ENCODE measurements around the gene HBA2.
"Not testable (repeated sequence)": the region's sequence is repeated elsewhere in the genome, so short reads cannot be mapped to it uniquely, and the experiment has no call there.

Gene HBA2

GRCh38 chr16:167122-167690 lies 5.5 kb upstream of the HBA2 start:
- Histone ChIP-seq H3K9me3 (ENCODE audit: insufficient read depth, low read depth, low read length) (no peaks in the 10 kb centered on the region), H2AFZ (ENCODE audit: low read length) (no peak overlapping the region), H3K27me3 (ENCODE audit: insufficient read depth, low read length, poor library complexity, severe bottlenecking) (no peaks in the 10 kb centered on the region), H3K9ac (ENCODE audit: low read depth, low read length, poor library complexity, severe bottlenecking) (no peak overlapping the region), H3K9me2 (replicated peaks; ENCODE audit: low read depth, low read length) (no peaks in the 10 kb centered on the region), H3K4me2 (ENCODE audit: low read depth, low read length, poor library complexity, severe bottlenecking) (no peak overlapping the region), H3K4me3 (ENCODE audit: low read length, poor library complexity, severe bottlenecking) (no peak overlapping the region), H3F3A (ENCODE audit: low read depth) (no peaks in the 10 kb centered on the region), H4K20me1 (ENCODE audit: insufficient read depth, low read length, poor library complexity, severe bottlenecking) (no peaks in the 10 kb centered on the region), H3K79me2 (ENCODE audit: insufficient read depth, low read length) (no peaks in the 10 kb centered on the region), H3K36me3 (ENCODE audit: insufficient read depth, low read length) (no peaks in the 10 kb centered on the region), H3K4me1 (ENCODE audit: insufficient read depth, low read length, poor library complexity, severe bottlenecking) (peaks cover 4% of the 10 kb centered on the region)
- TF ChIP-seq EZH2phosphoT487 (IDR thresholded peaks at IDR 0.05; ENCODE audit: borderline replicate concordance), result no peak
- TF ChIP-seq, protein P1, sequence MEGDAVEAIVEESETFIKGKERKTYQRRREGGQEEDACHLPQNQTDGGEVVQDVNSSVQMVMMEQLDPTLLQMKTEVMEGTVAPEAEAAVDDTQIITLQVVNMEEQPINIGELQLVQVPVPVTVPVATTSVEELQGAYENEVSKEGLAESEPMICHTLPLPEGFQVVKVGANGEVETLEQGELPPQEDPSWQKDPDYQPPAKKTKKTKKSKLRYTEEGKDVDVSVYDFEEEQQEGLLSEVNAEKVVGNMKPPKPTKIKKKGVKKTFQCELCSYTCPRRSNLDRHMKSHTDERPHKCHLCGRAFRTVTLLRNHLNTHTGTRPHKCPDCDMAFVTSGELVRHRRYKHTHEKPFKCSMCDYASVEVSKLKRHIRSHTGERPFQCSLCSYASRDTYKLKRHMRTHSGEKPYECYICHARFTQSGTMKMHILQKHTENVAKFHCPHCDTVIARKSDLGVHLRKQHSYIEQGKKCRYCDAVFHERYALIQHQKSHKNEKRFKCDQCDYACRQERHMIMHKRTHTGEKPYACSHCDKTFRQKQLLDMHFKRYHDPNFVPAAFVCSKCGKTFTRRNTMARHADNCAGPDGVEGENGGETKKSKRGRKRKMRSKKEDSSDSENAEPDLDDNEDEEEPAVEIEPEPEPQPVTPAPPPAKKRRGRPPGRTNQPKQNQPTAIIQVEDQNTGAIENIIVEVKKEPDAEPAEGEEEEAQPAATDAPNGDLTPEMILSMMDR (conservative IDR thresholded peaks at IDR 0.05; ENCODE audit: low read length), result no peak

GRCh38 chr16:168424-168823 lies 4.3 kb upstream of the HBA2 start:
- no peak overlapping the region for H3K4me3 ChIP-seq (ENCODE audit: low read length, poor library complexity, severe bottlenecking)
- TF ChIP-seq, protein P1 (conservative IDR thresholded peaks at IDR 0.05; ENCODE audit: low read length), result no peak
- no peak for TF ChIP-seq EZH2phosphoT487 (IDR thresholded peaks at IDR 0.05; ENCODE audit: borderline replicate concordance)
- no peak overlapping the region for H3K4me2 ChIP-seq (ENCODE audit: low read depth, low read length, poor library complexity, severe bottlenecking)
- no peaks in the 10 kb centered on the region for H3F3A ChIP-seq (ENCODE audit: low read depth)
- no peak overlapping the region for H2AFZ ChIP-seq (ENCODE audit: low read length)
- H4K20me1 ChIP-seq (ENCODE audit: insufficient read depth, low read length, poor library complexity, severe bottlenecking), result no peaks in the 10 kb centered on the region
- no peaks in the 10 kb centered on the region for H3K27me3 ChIP-seq (ENCODE audit: insufficient read depth, low read length, poor library complexity, severe bottlenecking)
- no peaks in the 10 kb centered on the region for H3K9me2 ChIP-seq (replicated peaks; ENCODE audit: low read depth, low read length)
- H3K9ac ChIP-seq (ENCODE audit: low read depth, low read length, poor library complexity, severe bottlenecking), result no peak overlapping the region
- no peaks in the 10 kb centered on the region for H3K79me2 ChIP-seq (ENCODE audit: insufficient read depth, low read length)
- H3K36me3 ChIP-seq (ENCODE audit: insufficient read depth, low read length), result no peaks in the 10 kb centered on the region
- H3K4me1 ChIP-seq (ENCODE audit: insufficient read depth, low read length, poor library complexity, severe bottlenecking), result peaks cover 4% of the 10 kb centered on the region
- no peaks in the 10 kb centered on the region for H3K9me3 ChIP-seq (ENCODE audit: insufficient read depth, low read depth, low read length)

GRCh38 chr16:169014-169413 lies 3.7 kb upstream of the HBA2 start:
- no peak for TF ChIP-seq EZH2phosphoT487 (IDR thresholded peaks at IDR 0.05; ENCODE audit: borderline replicate concordance)
- TF ChIP-seq, protein P1 (conservative IDR thresholded peaks at IDR 0.05; ENCODE audit: low read length), result no peak
- Histone ChIP-seq H3K4me3 (ENCODE audit: low read length, poor library complexity, severe bottlenecking) (no peak overlapping the region), H4K20me1 (ENCODE audit: insufficient read depth, low read length, poor library complexity, severe bottlenecking) (no peaks in the 10 kb centered on the region), H2AFZ (ENCODE audit: low read length) (no peak overlapping the region), H3K4me1 (ENCODE audit: insufficient read depth, low read length, poor library complexity, severe bottlenecking) (peaks cover 4% of the 10 kb centered on the region), H3K9ac (ENCODE audit: low read depth, low read length, poor library complexity, severe bottlenecking) (no peak overlapping the region), H3K9me3 (ENCODE audit: insufficient read depth, low read depth, low read length) (no peaks in the 10 kb centered on the region), H3K27me3 (ENCODE audit: insufficient read depth, low read length, poor library complexity, severe bottlenecking) (no peaks in the 10 kb centered on the region), H3K9me2 (replicated peaks; ENCODE audit: low read depth, low read length) (no peaks in the 10 kb centered on the region), H3K36me3 (ENCODE audit: insufficient read depth, low read length) (no peaks in the 10 kb centered on the region), H3K79me2 (ENCODE audit: insufficient read depth, low read length) (no peaks in the 10 kb centered on the region), H3K4me2 (ENCODE audit: low read depth, low read length, poor library complexity, severe bottlenecking) (no peak overlapping the region), H3F3A (ENCODE audit: low read depth) (no peaks in the 10 kb centered on the region)

DNA sequence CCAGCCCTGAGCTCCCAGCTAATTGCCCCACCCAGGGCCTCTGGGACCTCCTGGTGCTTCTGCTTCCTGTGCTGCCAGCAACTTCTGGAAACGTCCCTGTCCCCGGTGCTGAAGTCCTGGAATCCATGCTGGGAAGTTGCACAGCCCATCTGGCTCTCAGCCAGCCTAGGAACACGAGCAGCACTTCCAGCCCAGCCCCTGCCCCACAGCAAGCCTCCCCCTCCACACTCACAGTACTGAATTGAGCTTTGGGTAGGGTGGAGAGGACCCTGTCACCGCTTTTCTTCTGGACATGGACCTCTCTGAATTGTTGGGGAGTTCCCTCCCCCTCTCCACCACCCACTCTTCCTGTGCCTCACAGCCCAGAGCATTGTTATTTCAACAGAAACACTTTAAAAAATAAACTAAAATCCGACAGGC lies 2.6 kb upstream of the HBA2 start:
- not testable (repeated sequence) for H3K9me2 ChIP-seq (replicated peaks; ENCODE audit: low read depth, low read length); H3K4me3 ChIP-seq (ENCODE audit: low read length, poor library complexity, severe bottlenecking); H3K9me3 ChIP-seq (ENCODE audit: insufficient read depth, low read depth, low read length); H3K27me3 ChIP-seq (ENCODE audit: insufficient read depth, low read length, poor library complexity, severe bottlenecking); H3F3A ChIP-seq (ENCODE audit: low read depth); H3K36me3 ChIP-seq (ENCODE audit: insufficient read depth, low read length); H3K4me2 ChIP-seq (ENCODE audit: low read depth, low read length, poor library complexity, severe bottlenecking); H2AFZ ChIP-seq (ENCODE audit: low read length); H3K79me2 ChIP-seq (ENCODE audit: insufficient read depth, low read length); H4K20me1 ChIP-seq (ENCODE audit: insufficient read depth, low read length, poor library complexity, severe bottlenecking); H3K4me1 ChIP-seq (ENCODE audit: insufficient read depth, low read length, poor library complexity, severe bottlenecking); H3K9ac ChIP-seq (ENCODE audit: low read depth, low read length, poor library complexity, severe bottlenecking)
